GM19455 (cell line): ENCODE data around the gene LTO1.

ENCODE experiments used
- ATAC-seq: cut with Tn5 transposase; IDR thresholded peaks from one replicate; pipeline ENCODE4 v1.9.1; 2021; ENCODE audit not compliant: unreplicated experiment

Gene LTO1

GRCh38 chr11:69647390-69647748, 27.8 kb downstream of the LTO1 start:
- ATAC-seq, result no peak

GRCh38 chr11:69646493-69647389, 28.4 kb downstream of the LTO1 start:
- no peak for ATAC-seq

- ATAC-seq, result no peak
Observed at GRCh38 chr11:69645801-69646492, 29.2 kb downstream of the LTO1 start.

GRCh38 chr11:69644962-69645675, 30.0 kb downstream of the LTO1 start:
- ATAC-seq, result no peak

- ATAC-seq, result no peak
Observed at GRCh38 chr11:69644071-69644961, 30.8 kb downstream of the LTO1 start.

- no peak for ATAC-seq
Observed at GRCh38 chr11:69643646-69644045, 31.5 kb downstream of the LTO1 start.

GRCh38 chr11:69642913-69643632, 32.1 kb downstream of the LTO1 start:
- ATAC-seq, result peak; percentile 54

- no peak for ATAC-seq
Observed at GRCh38 chr11:69642549-69642912, 32.6 kb downstream of the LTO1 start.

GRCh38 chr11:69641681-69642548, 33.2 kb downstream of the LTO1 start:
- ATAC-seq, result no peak

GRCh38 chr11:69640995-69641581, 34.1 kb downstream of the LTO1 start, which contains the start of gene CCND1:
Gene CCND1 (plus strand): TSS chr11:69641156. CDS start chr11:69641314, 158 bp downstream.
- no peak for ATAC-seq

GRCh38 chr11:69640260-69640994, 34.7 kb downstream of the LTO1 start:
- no peak for ATAC-seq

- ATAC-seq, result no peak
Observed at GRCh38 chr11:69639831-69640230, 35.3 kb downstream of the LTO1 start.

- ATAC-seq, result no peak
Observed at GRCh38 chr11:69638941-69639681, 36.0 kb downstream of the LTO1 start.

- ATAC-seq, result no peak
Observed at GRCh38 chr11:69637941-69638871, 36.9 kb downstream of the LTO1 start.

GRCh38 chr11:69637198-69637940, 37.8 kb downstream of the LTO1 start:
- ATAC-seq, result no peak
